ENCODE results near the gene FYN. TPM values are rescaled to one million over a fixed set of nuclear protein-coding genes. Genes with fewer than 3 reads are reported as not detected.
"Not testable (repeated sequence)": the region's sequence is repeated elsewhere in the genome, so short reads cannot be mapped to it uniquely, and the experiment has no call there.

The FYN gene
- total and polyA plus RNA-seq, 2 of the 8 experiments (the other 6 are each of a cell fraction or from before 2014, with no cell fraction given): 46.8 to 97.2 TPM

DNA sequence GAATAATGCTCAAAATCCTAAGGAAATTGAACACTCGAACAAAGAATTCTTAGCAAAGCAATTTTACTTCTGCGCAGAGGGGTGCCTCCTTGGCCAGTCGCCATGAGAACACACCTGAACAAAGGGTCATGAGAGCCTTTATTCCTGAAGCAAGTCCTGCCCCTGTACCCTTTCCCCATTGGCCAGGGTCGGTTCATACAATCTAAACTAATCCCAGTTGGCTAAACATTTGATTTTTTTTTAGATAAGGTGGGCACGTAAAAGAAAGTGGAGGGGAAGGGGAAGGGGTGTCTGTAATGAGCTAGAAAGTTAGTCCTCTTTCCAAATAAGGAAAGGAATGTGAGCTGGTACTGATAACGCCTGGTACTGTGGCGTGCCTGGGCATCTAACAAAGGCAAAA lies 37.9 kb downstream of the FYN start:
- FAIRE-seq; H3K9me3 ChIP-seq (ENCODE audit: insufficient read depth in 2 of 2, low read depth in 1 of 2, low read length in 1 of 2); H3K56ac ChIP-seq (replicated peaks; ENCODE audit: insufficient read length, low read depth, low read length); H3K27ac ChIP-seq (ENCODE audit: low read depth, low read length); H3K14ac ChIP-seq (ENCODE audit: insufficient read length); H3K4me2 ChIP-seq (ENCODE audit: insufficient read depth in 1 of 2, low read depth in 2 of 2, low read length in 2 of 2); H4K91ac ChIP-seq (replicated peaks; ENCODE audit: insufficient read length, low read length); H4K5ac ChIP-seq (ENCODE audit: insufficient read length, low read depth, low read length); H3K36me3 ChIP-seq (ENCODE audit: control insufficient read depth in 2 of 4, insufficient read depth in 4 of 4, low read length in 3 of 4); H3K9ac ChIP-seq (replicated peaks in 1 of 4; ENCODE audit: extremely low read depth in 1 of 4, low read depth in 3 of 4, low read length in 3 of 4); H3K79me1 ChIP-seq (ENCODE audit: low read depth, low read length); H2BK20ac ChIP-seq (ENCODE audit: low read length); H3K18ac ChIP-seq (ENCODE audit: extremely low read depth, low read length); H4K20me1 ChIP-seq (replicated peaks in 1 of 2; ENCODE audit: control insufficient read depth in 1 of 2, insufficient read depth in 2 of 2, low read length in 2 of 2); H3K4me3 ChIP-seq (ENCODE audit: extremely low read depth in 1 of 4, insufficient read depth in 2 of 4, low read depth in 3 of 4, low read length in 4 of 4); H3K4me1 ChIP-seq (replicated peaks in 1 of 4; ENCODE audit: control insufficient read depth in 3 of 4, insufficient read depth in 4 of 4, low read length in 3 of 4); H3K79me2 ChIP-seq (ENCODE audit: control insufficient read depth in 1 of 2, insufficient read depth in 2 of 2, low read length in 2 of 2); H2BK12ac ChIP-seq (ENCODE audit: low read depth, low read length); H3K27me3 ChIP-seq (replicated peaks in 1 of 4; ENCODE audit: control insufficient read depth in 3 of 4, extremely low read depth in 1 of 4, insufficient read depth in 3 of 4, low read length in 3 of 4); H2BK15ac ChIP-seq (ENCODE audit: low read length); H3K4ac ChIP-seq (replicated peaks; ENCODE audit: insufficient read length, low read depth, low read length); H3K23ac ChIP-seq (ENCODE audit: insufficient read length); H4K8ac ChIP-seq (ENCODE audit: extremely low read depth, insufficient read depth, low read length); H2BK120ac ChIP-seq (replicated peaks; ENCODE audit: low read depth, low read length); H2BK5ac ChIP-seq (ENCODE audit: low read depth, low read length); H3K23me2 ChIP-seq (ENCODE audit: low read depth, low read length); H2AFZ ChIP-seq (ENCODE audit: low read length); DNase-seq (ENCODE audit: low read depth in 1 of 2, low spot score in 2 of 2); POLR2A ChIA-PET (ENCODE audit: partially characterized antibody); H2AK5ac ChIP-seq (ENCODE audit: low read depth, low read length): not testable (repeated sequence)
- peak; percentile 31; the same call in 1 of the 2 replicates for TF ChIP-seq SRF (IDR thresholded peaks at IDR 0.05; ENCODE audit: low read depth, low read length)
- CTCF ChIA-PET (ENCODE audit: partially characterized antibody): interaction anchor here (1.5 kb wide), 2 partner anchors 9 to 109 kb away, joined by 3 read pairs; no protein-coding TSS in a partner anchor
- WGBS, 2 experiments (ENCODE audit: extremely low coverage in 1 of 2, insufficient coverage in 1 of 2, insufficient read length in 1 of 2, insufficient replicate concordance in 2 of 2, low coverage in 1 of 2, low lambda C conversion rate in 2 of 2, missing lambda C conversion rate in 1 of 2): 68% methylated on average over 7 of the region's 7 CpGs; no CpG with 5 or more reads in 1 of the 2 experiments
